ENCODE measurements around the gene LRRC25.

The LRRC25 gene

DNA sequence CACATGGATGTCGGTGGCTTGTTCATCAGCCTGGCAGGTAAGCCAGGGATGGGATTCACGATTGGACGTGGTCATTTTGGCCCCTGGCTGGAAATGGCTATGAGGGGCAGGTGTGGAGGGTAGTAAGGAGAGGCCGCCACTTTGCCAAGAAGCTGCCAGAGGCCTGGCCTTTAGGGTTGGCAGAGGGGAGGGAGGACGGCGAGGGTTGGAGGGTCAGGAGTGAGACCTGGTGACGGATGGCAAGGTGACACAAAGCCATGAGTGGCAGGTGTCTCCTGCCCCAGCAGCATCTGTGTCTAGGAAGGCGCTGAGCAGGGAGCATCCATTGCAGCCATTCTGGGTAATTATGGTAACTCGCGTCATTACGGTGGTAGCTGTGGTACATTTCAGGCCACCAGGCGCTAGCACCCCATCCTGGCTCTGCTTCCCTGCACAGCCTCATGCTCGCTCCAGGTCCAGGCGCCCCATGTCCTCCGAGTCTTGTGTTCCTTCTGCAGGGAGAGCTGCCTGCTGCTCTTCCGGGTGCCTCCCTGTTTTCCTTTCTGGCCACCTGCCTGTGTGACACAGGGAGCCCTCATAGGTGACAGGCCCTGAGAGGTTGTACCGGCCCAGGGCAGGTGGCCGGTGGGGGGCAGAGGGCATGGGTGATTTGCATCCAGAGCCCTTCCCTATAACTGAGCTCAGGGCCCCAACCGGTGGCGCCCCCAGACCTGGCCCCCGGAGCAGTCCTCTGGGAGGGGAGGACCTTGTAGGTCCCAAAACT, 26.0 kb upstream of the LRRC25 start:
- DNase-seq, result no peak
- Histone ChIP-seq H3K9me3 (no peaks in the 10 kb centered on the region), H3K27me3 (no peaks in the 10 kb centered on the region), H3K4me3 (no peak overlapping the region), H3K4me1 (peaks cover 3 to 61% (median 44%) of the 10 kb centered on the region in 4 donors), H3K36me3 (peaks cover 0 to 9% (median 0%) of the 10 kb centered on the region in 3 donors), H3K27ac (peak overlapping the region in 1 of 2 donors; percentile 50)
- intact Hi-C loops (cut with DNase I; ENCODE audit: low total_unique reads), result no loop called here
- TF ChIP-seq, protein P1, sequence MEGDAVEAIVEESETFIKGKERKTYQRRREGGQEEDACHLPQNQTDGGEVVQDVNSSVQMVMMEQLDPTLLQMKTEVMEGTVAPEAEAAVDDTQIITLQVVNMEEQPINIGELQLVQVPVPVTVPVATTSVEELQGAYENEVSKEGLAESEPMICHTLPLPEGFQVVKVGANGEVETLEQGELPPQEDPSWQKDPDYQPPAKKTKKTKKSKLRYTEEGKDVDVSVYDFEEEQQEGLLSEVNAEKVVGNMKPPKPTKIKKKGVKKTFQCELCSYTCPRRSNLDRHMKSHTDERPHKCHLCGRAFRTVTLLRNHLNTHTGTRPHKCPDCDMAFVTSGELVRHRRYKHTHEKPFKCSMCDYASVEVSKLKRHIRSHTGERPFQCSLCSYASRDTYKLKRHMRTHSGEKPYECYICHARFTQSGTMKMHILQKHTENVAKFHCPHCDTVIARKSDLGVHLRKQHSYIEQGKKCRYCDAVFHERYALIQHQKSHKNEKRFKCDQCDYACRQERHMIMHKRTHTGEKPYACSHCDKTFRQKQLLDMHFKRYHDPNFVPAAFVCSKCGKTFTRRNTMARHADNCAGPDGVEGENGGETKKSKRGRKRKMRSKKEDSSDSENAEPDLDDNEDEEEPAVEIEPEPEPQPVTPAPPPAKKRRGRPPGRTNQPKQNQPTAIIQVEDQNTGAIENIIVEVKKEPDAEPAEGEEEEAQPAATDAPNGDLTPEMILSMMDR (IDR thresholded peaks at IDR 0.05), result no peak

DNA sequence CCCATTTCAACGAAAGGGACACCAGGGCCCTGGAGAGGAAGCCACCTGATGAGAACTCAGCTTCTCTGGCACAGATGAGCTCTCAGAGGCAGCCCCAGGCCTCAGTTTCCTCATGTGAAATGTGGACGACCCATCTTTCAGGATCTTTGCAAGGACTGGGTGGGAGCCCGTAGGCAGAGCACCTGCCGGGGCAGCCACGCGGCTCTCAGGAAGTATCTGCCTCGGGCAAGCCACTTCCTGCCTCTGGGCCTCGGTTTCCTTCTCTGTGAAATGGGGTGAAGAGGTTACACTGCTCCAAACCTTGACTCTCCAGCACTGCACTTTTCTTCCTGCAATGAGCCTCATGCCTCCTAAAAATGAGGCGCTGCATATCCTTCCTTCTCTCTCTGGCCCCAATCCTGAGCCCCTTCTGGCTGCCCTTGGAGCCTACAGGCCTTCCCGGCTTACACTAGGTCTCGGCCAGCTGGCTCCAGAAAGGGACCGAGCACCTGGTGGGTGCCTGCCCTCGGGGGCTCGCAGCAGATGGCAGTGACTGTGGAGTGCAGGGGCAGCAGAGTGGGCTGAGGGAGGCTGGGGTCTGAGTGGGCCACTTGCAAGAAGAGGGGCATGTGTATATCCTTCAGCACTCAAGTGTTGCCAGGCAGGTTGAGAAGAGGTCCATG, 25.2 kb upstream of the LRRC25 start:
- peaks cover 0 to 2% of the 10 kb centered on the region in 2 donors for H3K27me3 ChIP-seq
- H3K36me3 ChIP-seq, result peaks cover 0 to under 1% (median 0%) of the 10 kb centered on the region in 3 donors
- TF ChIP-seq, protein P1 (IDR thresholded peaks at IDR 0.05), result no peak
- no peak overlapping the region for H3K27ac ChIP-seq
- peaks cover 3 to 68% (median 50%) of the 10 kb centered on the region in 4 donors for H3K4me1 ChIP-seq
- intact Hi-C loops (cut with DNase I; ENCODE audit: low total_unique reads), result no loop called here
- no peak for DNase-seq
- no peaks in the 10 kb centered on the region for H3K9me3 ChIP-seq
- no peak overlapping the region for H3K4me3 ChIP-seq

DNA sequence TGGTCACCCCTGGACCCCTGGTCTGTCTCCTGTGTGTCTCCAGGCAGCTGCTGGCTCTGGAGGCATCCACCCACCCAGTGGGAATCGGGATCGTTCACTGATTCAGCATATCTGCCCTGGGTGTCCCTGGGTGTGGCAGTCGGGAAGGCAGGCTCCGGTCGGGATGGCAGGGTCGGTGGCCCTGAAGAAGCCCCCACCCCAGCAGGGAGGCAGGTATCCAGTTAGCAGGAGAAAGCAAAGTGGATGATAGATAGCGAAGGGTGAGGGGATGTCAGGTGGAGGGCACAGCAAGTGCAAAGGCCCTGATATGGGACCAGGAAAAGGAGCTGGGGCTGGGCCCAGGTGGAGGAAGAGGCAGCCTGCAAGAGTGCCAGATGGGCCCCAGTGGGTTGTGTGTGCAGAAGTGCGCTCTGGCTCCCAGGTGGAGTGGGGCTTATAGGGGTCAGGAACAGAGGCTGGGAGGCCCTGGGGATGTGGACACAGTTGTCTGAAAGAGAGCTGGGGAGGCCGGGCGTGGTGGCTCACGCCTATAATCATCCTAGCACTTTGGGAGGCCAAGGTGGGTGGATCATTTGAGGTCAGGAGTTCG, 24.0 kb upstream of the LRRC25 start:
- H3K27me3 ChIP-seq, result peaks cover 0 to 12% of the 10 kb centered on the region in 2 donors
- H3K4me3 ChIP-seq, result no peak overlapping the region
- no peaks in the 10 kb centered on the region for H3K9me3 ChIP-seq
- peak in 1 of 2 donors; percentile 27 for DNase-seq
- peaks cover 4 to 74% (median 57%) of the 10 kb centered on the region in 4 donors for H3K4me1 ChIP-seq
- H3K27ac ChIP-seq, result peak overlapping the region in 1 of 2 donors; percentile 89
- TF ChIP-seq, protein P1 (IDR thresholded peaks at IDR 0.05), result no peak
- H3K36me3 ChIP-seq, result no peaks in the 10 kb centered on the region
- intact Hi-C loops (cut with DNase I; ENCODE audit: low total_unique reads), result no loop called here

DNA sequence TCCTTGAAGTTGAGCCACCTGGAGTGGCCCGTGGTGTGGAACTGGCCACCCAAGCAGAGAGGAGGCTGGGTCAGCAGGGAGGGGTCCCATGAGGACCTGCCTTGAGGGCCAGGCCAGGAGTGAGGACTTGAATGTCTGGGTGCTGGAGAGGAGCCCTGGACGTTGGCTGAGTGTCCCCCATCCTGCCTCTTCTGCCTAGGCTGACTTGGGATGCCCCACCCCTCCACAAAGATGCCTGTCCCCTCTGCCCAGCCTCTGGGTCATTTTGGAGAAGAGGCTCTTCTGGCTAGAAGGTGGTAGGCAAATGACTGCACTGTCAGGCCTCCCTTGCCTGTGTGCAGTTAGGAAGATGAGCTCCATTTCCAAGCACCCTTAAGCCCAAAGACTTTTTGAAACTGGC, 23.5 kb upstream of the LRRC25 start:
- Histone ChIP-seq H3K27ac (peak overlapping the region; percentile 89 to 90), H3K4me3 (peak overlapping the region in 1 of 2 donors; percentile 66)

More for the DNA sequence above, 23.5 kb upstream of the LRRC25 start:
- intact Hi-C loops (cut with DNase I; ENCODE audit: low total_unique reads), result no loop called here
- H3K9me3 ChIP-seq, result no peaks in the 10 kb centered on the region
- TF ChIP-seq, protein P1 (IDR thresholded peaks at IDR 0.05), result no peak
- no peaks in the 10 kb centered on the region for H3K36me3 ChIP-seq
- peaks cover 6 to 74% (median 57%) of the 10 kb centered on the region in 4 donors for H3K4me1 ChIP-seq
- no peak for DNase-seq
- H3K27me3 ChIP-seq, result peaks cover 0 to 16% of the 10 kb centered on the region in 2 donors
